Peyer's patch (tissue), 4 donors: ENCODE data around the gene PRDX6. TPM values are rescaled to one million over a fixed set of nuclear protein-coding genes. Genes with fewer than 3 reads are reported as not detected.

Experiments
- DNase-seq, 3 donors: peaks; one replicate each; pipeline ENCODE4 v3.0.0-alpha.2; 2017 to 2019
- H3K27ac ChIP-seq, 4 donors: fragments of 200-600 bp; sonication (generic); one replicate each; pipeline ENCODE4 v1.5.1; 2016 to 2019
- H3K27me3 ChIP-seq, 2 donors: fragments of 200-600 bp; sonication (generic); one replicate each; pipeline ENCODE4 v1.5.1; 2019
- H3K36me3 ChIP-seq, 3 donors: fragments of 200-600 bp; sonication (generic); one replicate each; pipeline ENCODE4 v1.5.1; 2016 to 2019
- H3K4me1 ChIP-seq, 4 donors: fragments of 200-600 bp; sonication (generic); one replicate each; pipeline ENCODE4 v1.5.1; 2016 to 2019
- H3K4me3 ChIP-seq, 4 donors: fragments of 200-600 bp; sonication (generic); 1 replicate in 3 of 4; 2 replicates in 1 of 4; pipeline ENCODE4 v1.5.1; 2016 to 2019; ENCODE audit warnings: mild to moderate bottlenecking in 1 of 4
- H3K9me3 ChIP-seq, 4 donors: fragments of 200-600 bp; sonication (generic); one replicate each; pipeline ENCODE4 v1.5.1; 2016 to 2019; ENCODE audit warnings: mild to moderate bottlenecking in 1 of 4
- POLR2A ChIP-seq, 2 donors: fragments of 450-650 bp; IDR thresholded peaks; one replicate each; pipeline ENCODE4 v1.5.1; 2017; ENCODE audit warnings: antibody characterized with exemption in 2 of 2, mild to moderate bottlenecking in 2 of 2, moderate library complexity in 2 of 2
- total RNA-seq, 4 donors: library from RNA; depleted of rRNA; stranded (reverse); fragments of >200 nt; gene quantifications; one replicate each; pipeline ENCODE4 v1.1.0, GENCODE V29; 2016
- TF ChIP-seq, protein P1 (sequence below), 6 experiments: fragments of 450-650 bp in 4 of 6; fragments of 200-600 bp in 2 of 6; sonication (generic) in 1 of 6; IDR thresholded peaks; one replicate each; pipeline ENCODE4 v1.5.1; 2017 to 2019; ENCODE audit warnings: antibody characterized with exemption in 6 of 6, mild to moderate bottlenecking in 3 of 6, moderate library complexity in 1 of 6

Gene PRDX6
- total RNA-seq, 4 donors from 2014 or later = 75.3 to 130 (median 108) TPM

DNA sequence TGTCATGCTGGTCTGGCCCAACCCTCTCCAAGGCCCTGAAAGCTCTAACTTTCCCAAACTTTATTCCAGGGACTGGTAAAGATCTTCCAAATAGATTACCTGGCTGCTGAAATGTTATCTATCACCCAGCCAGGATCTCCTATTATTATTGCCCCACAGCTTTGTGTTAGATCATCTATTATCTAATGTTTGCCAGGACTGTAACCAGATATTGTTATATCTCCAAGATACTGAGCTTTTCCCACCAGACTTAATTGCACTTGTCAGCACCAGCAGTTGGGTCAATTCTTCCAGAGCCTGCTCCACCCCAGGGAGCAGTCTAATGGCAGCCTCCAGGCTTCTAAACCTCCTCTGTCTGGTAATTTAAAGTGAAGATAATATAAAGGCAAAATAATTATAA, 59.1 kb downstream of the PRDX6 start:
- Histone ChIP-seq H3K9me3 (no peaks in the 10 kb centered on the region), H3K36me3 (no peaks in the 10 kb centered on the region), H3K27ac (no peak overlapping the region), H3K4me1 (no peaks in the 10 kb centered on the region), H3K27me3 (no peaks in the 10 kb centered on the region), H3K4me3 (no peak overlapping the region)
- no peak for DNase-seq
- TF ChIP-seq, protein P1, sequence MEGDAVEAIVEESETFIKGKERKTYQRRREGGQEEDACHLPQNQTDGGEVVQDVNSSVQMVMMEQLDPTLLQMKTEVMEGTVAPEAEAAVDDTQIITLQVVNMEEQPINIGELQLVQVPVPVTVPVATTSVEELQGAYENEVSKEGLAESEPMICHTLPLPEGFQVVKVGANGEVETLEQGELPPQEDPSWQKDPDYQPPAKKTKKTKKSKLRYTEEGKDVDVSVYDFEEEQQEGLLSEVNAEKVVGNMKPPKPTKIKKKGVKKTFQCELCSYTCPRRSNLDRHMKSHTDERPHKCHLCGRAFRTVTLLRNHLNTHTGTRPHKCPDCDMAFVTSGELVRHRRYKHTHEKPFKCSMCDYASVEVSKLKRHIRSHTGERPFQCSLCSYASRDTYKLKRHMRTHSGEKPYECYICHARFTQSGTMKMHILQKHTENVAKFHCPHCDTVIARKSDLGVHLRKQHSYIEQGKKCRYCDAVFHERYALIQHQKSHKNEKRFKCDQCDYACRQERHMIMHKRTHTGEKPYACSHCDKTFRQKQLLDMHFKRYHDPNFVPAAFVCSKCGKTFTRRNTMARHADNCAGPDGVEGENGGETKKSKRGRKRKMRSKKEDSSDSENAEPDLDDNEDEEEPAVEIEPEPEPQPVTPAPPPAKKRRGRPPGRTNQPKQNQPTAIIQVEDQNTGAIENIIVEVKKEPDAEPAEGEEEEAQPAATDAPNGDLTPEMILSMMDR (IDR thresholded peaks at IDR 0.05) = no peak
- TF ChIP-seq POLR2A (IDR thresholded peaks at IDR 0.05) = no peak

Other genes with a start within 250 kb of the PRDX6 start
- not detected for gene SLC9C2, start 125.7 kb downstream of the PRDX6 start, total RNA-seq
- not detected for gene TEX50, start 158.0 kb downstream of the PRDX6 start, total RNA-seq
- gene ANKRD45, start 192.5 kb downstream of the PRDX6 start, total RNA-seq = not detected
- 10 to 100 TPM; 24.8 to 38.5 (median 33.6) TPM for gene KLHL20, start 237.6 kb downstream of the PRDX6 start, total RNA-seq